ENCODE results near the gene WDFY3. TPM values are rescaled to one million over a fixed set of nuclear protein-coding genes. Genes with fewer than 3 reads are reported as not detected.

Gene WDFY3
- total and polyA plus RNA-seq, 2 of the 13 experiments (the other 11 are each of a cell fraction or from before 2014, with no cell fraction given), result 16.7 to 24.5 TPM

- Histone ChIP-seq H3K9ac (ENCODE audit: insufficient read depth, low read depth, low read length) (no peak overlapping the region), H3K27me3 (ENCODE audit: control insufficient read depth in 1 of 2, insufficient read depth in 2 of 2, low read length in 2 of 2) (no peaks in the 10 kb centered on the region), H3K4me1 (ENCODE audit: insufficient read depth, low read length) (no peaks in the 10 kb centered on the region), H3K36me3 (replicated peaks in 1 of 2; ENCODE audit: control insufficient read depth in 1 of 2, insufficient read depth in 2 of 2, low read length in 2 of 2) (peaks cover 0 to 6% of the 10 kb centered on the region in 2 experiments; a peak in 1 of 5 replicates), H3K9me3 (ENCODE audit: low read length) (no peaks in the 10 kb centered on the region), H2AFZ (ENCODE audit: low read length) (no peak overlapping the region), H3K4me2 (ENCODE audit: low read depth, low read length) (no peak overlapping the region), H4K20me1 (ENCODE audit: insufficient read depth, low read length) (no peaks in the 10 kb centered on the region), H3K4me3 (replicated peaks in 1 of 3; ENCODE audit: insufficient read depth in 1 of 3, low read depth in 2 of 3, low read length in 3 of 3) (no peak overlapping the region), H3K27ac (ENCODE audit: extremely low read length, insufficient read depth, low read length) (no peak overlapping the region), H3K79me2 (ENCODE audit: insufficient read depth, low read length) (no peaks in the 10 kb centered on the region)
- no peak for DNase-seq (ENCODE audit: low spot score)
- FAIRE-seq, result no peak
- ATAC-seq, result no peak
- intact Hi-C loops (cut with micrococcal nuclease; ENCODE audit: unreplicated experiment) (no loop called here), in situ Hi-C loops (cut with HindIII; ENCODE audit: extremely low pct_ligation_motif_present, low pct_unique_long_range_greater_than_20kb) (no loop called here)
- TF ChIP-seq, protein P1, sequence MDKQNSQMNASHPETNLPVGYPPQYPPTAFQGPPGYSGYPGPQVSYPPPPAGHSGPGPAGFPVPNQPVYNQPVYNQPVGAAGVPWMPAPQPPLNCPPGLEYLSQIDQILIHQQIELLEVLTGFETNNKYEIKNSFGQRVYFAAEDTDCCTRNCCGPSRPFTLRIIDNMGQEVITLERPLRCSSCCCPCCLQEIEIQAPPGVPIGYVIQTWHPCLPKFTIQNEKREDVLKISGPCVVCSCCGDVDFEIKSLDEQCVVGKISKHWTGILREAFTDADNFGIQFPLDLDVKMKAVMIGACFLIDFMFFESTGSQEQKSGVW (CRISPR knock-in tag; IDR thresholded peaks at IDR 0.05; ENCODE audit: borderline replicate concordance), result no peak
- TF ChIP-seq ZNF598 (CRISPR knock-in tag; IDR thresholded peaks at IDR 0.05; ENCODE audit: borderline replicate concordance), result no peak
- TF ChIP-seq, protein P2, sequence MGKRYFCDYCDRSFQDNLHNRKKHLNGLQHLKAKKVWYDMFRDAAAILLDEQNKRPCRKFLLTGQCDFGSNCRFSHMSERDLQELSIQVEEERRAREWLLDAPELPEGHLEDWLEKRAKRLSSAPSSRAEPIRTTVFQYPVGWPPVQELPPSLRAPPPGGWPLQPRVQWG (CRISPR knock-in tag; IDR thresholded peaks at IDR 0.05; ENCODE audit: borderline replicate concordance, low read depth), result no peak
- TF ChIP-seq, protein P3, sequence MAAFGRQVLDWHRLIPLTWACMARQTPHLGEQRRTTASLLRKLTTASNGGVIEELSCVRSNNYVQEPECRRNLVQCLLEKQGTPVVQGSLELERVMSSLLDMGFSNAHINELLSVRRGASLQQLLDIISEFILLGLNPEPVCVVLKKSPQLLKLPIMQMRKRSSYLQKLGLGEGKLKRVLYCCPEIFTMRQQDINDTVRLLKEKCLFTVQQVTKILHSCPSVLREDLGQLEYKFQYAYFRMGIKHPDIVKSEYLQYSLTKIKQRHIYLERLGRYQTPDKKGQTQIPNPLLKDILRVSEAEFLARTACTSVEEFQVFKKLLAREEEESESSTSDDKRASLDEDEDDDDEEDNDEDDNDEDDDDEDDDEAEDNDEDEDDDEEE (CRISPR knock-in tag; IDR thresholded peaks at IDR 0.05), result no peak
- TF ChIP-seq ZNF253 (CRISPR knock-in tag; IDR thresholded peaks at IDR 0.05; ENCODE audit: borderline replicate concordance), result no peak
- TF ChIP-seq ATF1 (CRISPR knock-in tag; IDR thresholded peaks at IDR 0.05), result no peak
- TF ChIP-seq PHF21A (CRISPR knock-in tag; IDR thresholded peaks at IDR 0.05), result no peak
- TF ChIP-seq ZNF124 (CRISPR knock-in tag; IDR thresholded peaks at IDR 0.05), result no peak
- TF ChIP-seq KLF11 (CRISPR knock-in tag; IDR thresholded peaks at IDR 0.05), result no peak
- TF ChIP-seq ZNF143 (CRISPR knock-in tag; IDR thresholded peaks at IDR 0.05), result no peak
- no peak for TF ChIP-seq NFATC3 (CRISPR knock-in tag; IDR thresholded peaks at IDR 0.05)
- TF ChIP-seq SOX6 (IDR thresholded peaks at IDR 0.05), result no peak
- no peak for TF ChIP-seq SOX6 (CRISPR knock-in tag; IDR thresholded peaks at IDR 0.05)
- CTCF ChIA-PET (ENCODE audit: low intra/inter-chr PET ratio, low total read pairs), result no interaction called here
- POLR2A ChIA-PET, result no interaction called here
- 97% methylated on average over 4 of the region's 4 CpGs for WGBS (ENCODE audit: low lambda C conversion rate)
- no TSS peak for BruUV-seq (replicated peaks)
These were observed 57.6 kb downstream of the WDFY3 start for GRCh38 chr4:84908876-84909275.
